ENCODE results near the gene ABCA2. TPM values are rescaled to one million over a fixed set of nuclear protein-coding genes. Genes with fewer than 3 reads are reported as not detected.

Gene ABCA2
- total RNA-seq, 1 experiment from 2014 or later, result 22.4 TPM

GRCh38 chr9:136957901-136958300 lies 70.1 kb downstream of the ABCA2 start:
- Histone ChIP-seq H3K56ac (ENCODE audit: insufficient read length, low read depth, low read length) (no peak overlapping the region), H4K8ac (replicated peaks; ENCODE audit: insufficient read length, low read depth, low read length) (no peak overlapping the region), H4K20me1 (ENCODE audit: control insufficient read depth, insufficient read depth, insufficient read length) (peaks cover 2% of the 10 kb centered on the region), H3K79me2 (ENCODE audit: insufficient read depth, low read length) (no peaks in the 10 kb centered on the region), H3K9me3 (ENCODE audit: control insufficient read depth, low read depth, low read length) (no peaks in the 10 kb centered on the region), H3K4ac (ENCODE audit: low read depth, low read length) (no peak overlapping the region), H4K5ac (ENCODE audit: insufficient read length, low read depth, low read length) (no peak overlapping the region), H2BK15ac (ENCODE audit: low read depth, low read length) (no peak overlapping the region), H3K18ac (ENCODE audit: insufficient read length, low read depth, low read length) (no peak overlapping the region), H2BK5ac (ENCODE audit: insufficient read length, low read length) (no peak overlapping the region), H2BK20ac (ENCODE audit: low read depth, low read length, poor library complexity, severe bottlenecking) (no peak overlapping the region), H3K23me2 (ENCODE audit: insufficient read length, low read depth, low read length, poor library complexity, severe bottlenecking) (no peaks in the 10 kb centered on the region), H3K9ac (ENCODE audit: extremely low read depth, insufficient read length, low read length) (no peak overlapping the region), H3T11ph (ENCODE audit: low read length) (no peak overlapping the region), H3K27ac (ENCODE audit: insufficient read length, low read depth, low read length) (no peak overlapping the region), H2BK12ac (ENCODE audit: insufficient read length, low read depth, low read length) (no peak overlapping the region), H4K91ac (ENCODE audit: insufficient read length, low read depth, low read length) (no peak overlapping the region), H2AK5ac (ENCODE audit: insufficient read length, low read length) (no peak overlapping the region), H2AFZ (ENCODE audit: low read length) (no peak overlapping the region), H3K27me3 (ENCODE audit: insufficient read depth, low read length) (no peaks in the 10 kb centered on the region), H3K4me1 (ENCODE audit: insufficient read depth, low read length) (no peaks in the 10 kb centered on the region), H2BK120ac (ENCODE audit: low read depth, low read length, poor library complexity, severe bottlenecking) (no peak overlapping the region), H3K79me1 (ENCODE audit: insufficient read depth, low read depth, low read length, poor library complexity, severe bottlenecking) (no peaks in the 10 kb centered on the region), H3K14ac (ENCODE audit: insufficient read depth, low read length) (no peak overlapping the region), H3K4me2 (ENCODE audit: insufficient read depth, insufficient read length, low read length) (no peak overlapping the region), H3K23ac (ENCODE audit: insufficient read length, low read depth, low read length) (no peak overlapping the region)
- no peaks in the 10 kb centered on the region; a peak in 1 of 7 replicates for H3K36me3 Mint-ChIP-seq (ENCODE audit: insufficient read depth in 1 of 3, low read depth in 3 of 3)
- H3K27ac Mint-ChIP-seq, result no peak overlapping the region; a peak in 1 of 7 replicates
- no CpG with 5 or more reads among the region's 6 CpGs for WGBS (ENCODE audit: extremely low coverage, insufficient read length, low lambda C conversion rate)
- DNase-seq, result no peak
- no peak overlapping the region for H3K4me3 Mint-ChIP-seq
- TF ChIP-seq CTCF (conservative IDR thresholded peaks at IDR 0.05), result no peak
- H3K4me1 Mint-ChIP-seq, result 0 out of 4 replicates have a peak, but pooled peaks cover 0 to 2% of the 10 kb centered on the region in 2 experiments
- peaks cover 6% of the 10 kb centered on the region in 2 experiments; a peak in 4 of 5 replicates for H3K9me3 Mint-ChIP-seq
- peaks cover 8% of the 10 kb centered on the region for H3K27me3 Mint-ChIP-seq (ENCODE audit: low read depth)

Measured in H9 (cell line).